Measurements from ENCODE around the gene SPINK8. TPM values are rescaled to one million over a fixed set of nuclear protein-coding genes. Genes with fewer than 3 reads are reported as not detected.

SPINK8 gene
- total RNA-seq, 2 donors from 2014 or later = not detected

DNA sequence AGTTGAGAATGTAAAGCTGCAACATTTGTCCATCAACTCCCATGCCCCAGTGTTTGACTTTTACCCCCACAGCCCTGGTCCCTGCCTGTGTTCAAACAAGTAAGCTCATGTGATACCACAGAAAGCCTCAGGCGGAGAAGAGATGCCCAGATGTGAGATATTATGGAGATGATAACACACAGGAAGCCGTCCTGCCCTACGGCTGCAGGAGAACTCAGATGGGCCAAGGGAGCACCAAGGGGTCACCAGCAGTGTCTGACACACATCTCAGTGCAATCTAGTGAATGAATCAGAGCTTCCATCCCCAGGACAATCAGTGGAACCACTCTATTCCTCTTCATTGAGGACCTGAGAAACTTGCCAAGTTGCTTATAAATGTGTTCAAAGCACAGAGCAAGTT is 14.0 kb upstream of the SPINK8 start:
- Mint-ChIP-seq H3K36me3 (ENCODE audit: low read depth) (no peaks in the 10 kb centered on the region), H3K27ac (no peak overlapping the region), H3K4me1 (no peaks in the 10 kb centered on the region), H3K9me3 (no peaks in the 10 kb centered on the region), H3K4me3 (no peak overlapping the region), H3K27me3 (ENCODE audit: insufficient read depth) (peaks cover 30% of the 10 kb centered on the region)
- Histone ChIP-seq H3K4me3 (ENCODE audit: low read length) (no peak overlapping the region), H3K9me3 (ENCODE audit: control insufficient read depth, low read length) (no peaks in the 10 kb centered on the region), H3K9ac (ENCODE audit: extremely low read depth, low read length, poor library complexity, severe bottlenecking) (no peak overlapping the region), H3K4me1 (ENCODE audit: control insufficient read depth, insufficient read depth, low read length) (no peaks in the 10 kb centered on the region), H3K27me3 (ENCODE audit: control insufficient read depth, insufficient read depth, low read length, poor library complexity, severe bottlenecking) (peaks cover 39% of the 10 kb centered on the region), H3K36me3 (ENCODE audit: control insufficient read depth, insufficient read depth, low read length) (no peaks in the 10 kb centered on the region), H3K27ac (ENCODE audit: low read depth, low read length) (no peak overlapping the region)
- TF ChIP-seq, protein P1, sequence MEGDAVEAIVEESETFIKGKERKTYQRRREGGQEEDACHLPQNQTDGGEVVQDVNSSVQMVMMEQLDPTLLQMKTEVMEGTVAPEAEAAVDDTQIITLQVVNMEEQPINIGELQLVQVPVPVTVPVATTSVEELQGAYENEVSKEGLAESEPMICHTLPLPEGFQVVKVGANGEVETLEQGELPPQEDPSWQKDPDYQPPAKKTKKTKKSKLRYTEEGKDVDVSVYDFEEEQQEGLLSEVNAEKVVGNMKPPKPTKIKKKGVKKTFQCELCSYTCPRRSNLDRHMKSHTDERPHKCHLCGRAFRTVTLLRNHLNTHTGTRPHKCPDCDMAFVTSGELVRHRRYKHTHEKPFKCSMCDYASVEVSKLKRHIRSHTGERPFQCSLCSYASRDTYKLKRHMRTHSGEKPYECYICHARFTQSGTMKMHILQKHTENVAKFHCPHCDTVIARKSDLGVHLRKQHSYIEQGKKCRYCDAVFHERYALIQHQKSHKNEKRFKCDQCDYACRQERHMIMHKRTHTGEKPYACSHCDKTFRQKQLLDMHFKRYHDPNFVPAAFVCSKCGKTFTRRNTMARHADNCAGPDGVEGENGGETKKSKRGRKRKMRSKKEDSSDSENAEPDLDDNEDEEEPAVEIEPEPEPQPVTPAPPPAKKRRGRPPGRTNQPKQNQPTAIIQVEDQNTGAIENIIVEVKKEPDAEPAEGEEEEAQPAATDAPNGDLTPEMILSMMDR (conservative IDR thresholded peaks at IDR 0.05) = no peak
- WGBS, 2 experiments (ENCODE audit: insufficient coverage in 1 of 2, insufficient read length in 1 of 2) = 97% methylated on average over 3 of the region's 3 CpGs; no CpG with 5 or more reads in 1 of the 2 experiments
- DNase-seq = no peak

- 84 to 88% methylated on average over 2 of the region's 2 CpGs for WGBS, 2 experiments (ENCODE audit: insufficient coverage in 1 of 2, insufficient read length in 1 of 2)
- H3K9me3 ChIP-seq (ENCODE audit: control insufficient read depth, low read length) = no peaks in the 10 kb centered on the region
- Mint-ChIP-seq H3K4me1 (no peaks in the 10 kb centered on the region), H3K9me3 (no peaks in the 10 kb centered on the region), H3K27ac (no peak overlapping the region), H3K4me3 (no peak overlapping the region), H3K36me3 (ENCODE audit: low read depth) (no peaks in the 10 kb centered on the region), H3K27me3 (ENCODE audit: insufficient read depth) (peaks cover 23% of the 10 kb centered on the region)
- no peak overlapping the region for H3K9ac ChIP-seq (ENCODE audit: extremely low read depth, low read length, poor library complexity, severe bottlenecking)
- no peak overlapping the region for H3K27ac ChIP-seq (ENCODE audit: low read depth, low read length)
- peaks cover 30% of the 10 kb centered on the region for H3K27me3 ChIP-seq (ENCODE audit: control insufficient read depth, insufficient read depth, low read length, poor library complexity, severe bottlenecking)
- DNase-seq = no peak
- TF ChIP-seq, protein P1 (conservative IDR thresholded peaks at IDR 0.05) = no peak
- no peak overlapping the region for H3K4me3 ChIP-seq (ENCODE audit: low read length)
- no peaks in the 10 kb centered on the region for H3K36me3 ChIP-seq (ENCODE audit: control insufficient read depth, insufficient read depth, low read length)
- H3K4me1 ChIP-seq (ENCODE audit: control insufficient read depth, insufficient read depth, low read length) = no peaks in the 10 kb centered on the region
Measured at GRCh38 chr3:48345946-48346572, 12.6 kb upstream of the SPINK8 start.

GRCh38 chr3:48344867-48345507 is 11.5 kb upstream of the SPINK8 start:
- Mint-ChIP-seq H3K27ac (no peak overlapping the region), H3K4me1 (no peaks in the 10 kb centered on the region), H3K36me3 (ENCODE audit: low read depth) (no peaks in the 10 kb centered on the region), H3K9me3 (no peaks in the 10 kb centered on the region), H3K4me3 (no peak overlapping the region), H3K27me3 (ENCODE audit: insufficient read depth) (peaks cover 18% of the 10 kb centered on the region)
- no peak overlapping the region for H3K27ac ChIP-seq (ENCODE audit: low read depth, low read length)
- no peak for DNase-seq
- no peaks in the 10 kb centered on the region for H3K9me3 ChIP-seq (ENCODE audit: control insufficient read depth, low read length)
- no peaks in the 10 kb centered on the region for H3K36me3 ChIP-seq (ENCODE audit: control insufficient read depth, insufficient read depth, low read length)
- H3K9ac ChIP-seq (ENCODE audit: extremely low read depth, low read length, poor library complexity, severe bottlenecking) = no peak overlapping the region
- H3K4me3 ChIP-seq (ENCODE audit: low read length) = no peak overlapping the region
- H3K4me1 ChIP-seq (ENCODE audit: control insufficient read depth, insufficient read depth, low read length) = no peaks in the 10 kb centered on the region
- 76 to 80% methylated on average over 1 of the region's 1 CpG for WGBS, 2 experiments (ENCODE audit: insufficient coverage in 1 of 2, insufficient read length in 1 of 2)
- peaks cover 25% of the 10 kb centered on the region for H3K27me3 ChIP-seq (ENCODE audit: control insufficient read depth, insufficient read depth, low read length, poor library complexity, severe bottlenecking)
- TF ChIP-seq, protein P1 (conservative IDR thresholded peaks at IDR 0.05) = no peak

Measured in endodermal cell (in vitro differentiated cells).